ENCODE data around the gene ARHGAP11A.

Gene ARHGAP11A

DNA sequence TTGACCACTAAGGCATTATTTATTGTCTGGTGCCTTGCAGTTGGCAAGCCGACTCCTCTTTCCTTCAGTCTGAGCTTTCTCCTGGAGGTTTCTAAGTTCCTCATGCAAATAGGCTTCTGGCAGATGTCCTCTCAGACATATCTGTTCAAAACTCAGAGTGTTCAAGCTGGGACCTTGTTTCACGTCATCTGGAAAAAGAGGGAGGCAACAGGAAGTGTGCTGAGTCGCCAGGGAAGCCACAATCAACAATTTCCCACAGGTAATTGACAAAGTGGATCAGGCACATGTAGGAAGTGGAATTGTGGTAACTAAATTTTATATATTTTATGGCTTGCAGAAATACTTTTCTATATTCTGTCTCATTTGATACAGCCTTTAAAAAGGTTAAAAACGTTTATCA, 40.8 kb downstream of the ARHGAP11A start:
- no peak for DNase-seq (ENCODE audit: low spot score)

DNA sequence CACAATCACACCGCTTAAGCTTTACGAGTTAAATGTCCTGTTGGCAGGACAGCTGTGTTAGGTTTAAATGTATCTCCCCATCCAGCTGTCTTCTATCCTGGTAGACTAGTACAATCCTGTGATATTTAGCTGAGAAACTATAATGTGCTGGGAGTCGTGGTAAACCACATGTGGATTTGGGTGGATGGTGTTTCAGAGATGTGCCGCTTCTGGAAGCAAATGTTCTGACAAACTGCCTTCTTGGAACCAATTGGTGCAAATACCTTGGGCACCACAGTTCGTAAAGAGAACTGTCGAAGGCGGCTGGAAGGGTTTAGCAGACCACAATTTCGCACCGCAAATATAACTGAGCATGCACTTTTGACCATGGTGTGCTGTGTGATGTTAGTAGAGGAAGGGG, 41.2 kb downstream of the ARHGAP11A start:
- no peak for DNase-seq (ENCODE audit: low spot score)

DNA sequence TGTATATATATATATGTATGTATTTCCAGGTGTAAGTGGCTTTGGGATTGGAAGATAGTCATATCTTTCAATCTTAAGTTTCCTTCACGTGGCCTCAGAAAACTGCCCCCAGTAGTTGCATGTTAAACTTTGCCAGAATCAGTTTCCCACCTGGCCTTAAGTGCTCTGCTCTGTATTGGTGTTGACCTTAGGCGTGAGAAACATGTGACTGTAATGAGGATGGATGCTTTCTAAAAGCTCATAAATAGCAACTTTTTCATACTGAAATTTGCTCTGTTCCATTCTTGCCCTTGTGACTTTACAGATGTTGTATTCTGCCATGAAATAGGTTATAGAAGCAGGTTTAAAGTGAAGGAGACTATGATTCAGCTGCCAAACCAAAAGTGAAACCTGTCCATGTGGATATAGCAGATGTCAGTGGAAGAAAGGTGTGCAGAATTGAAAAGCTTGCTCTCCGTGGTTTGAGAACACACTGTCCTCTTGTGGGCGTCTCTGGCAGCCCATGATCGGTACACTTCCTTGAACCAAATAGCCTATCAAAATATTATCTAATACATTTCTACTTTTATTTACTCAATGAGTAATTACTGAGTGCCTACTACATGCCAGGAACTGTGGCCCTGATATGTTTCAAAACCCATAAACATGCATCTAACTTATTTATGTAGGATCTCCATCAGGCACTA, 42.0 kb downstream of the ARHGAP11A start:
- DNase-seq (ENCODE audit: low spot score), result no peak

DNA sequence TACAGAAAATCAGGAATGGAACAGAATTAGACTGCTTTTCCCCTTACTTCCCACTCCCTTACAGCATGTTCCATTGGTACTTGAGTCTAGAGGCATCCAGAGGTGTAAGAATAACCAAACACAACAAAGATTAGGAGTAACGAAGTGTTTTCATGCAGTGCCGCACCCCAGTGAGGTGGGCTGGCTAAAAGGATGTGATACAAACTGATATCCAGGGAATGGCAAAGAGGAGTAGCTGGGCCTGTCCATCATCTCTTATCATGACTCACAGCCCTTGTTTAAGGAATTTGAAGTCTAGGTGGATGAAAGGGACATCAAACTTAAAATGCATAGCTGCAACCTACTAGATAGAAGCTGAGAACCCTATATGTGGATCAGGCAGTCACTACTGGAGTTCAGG, 42.6 kb downstream of the ARHGAP11A start:
- no peak for DNase-seq (ENCODE audit: low spot score)

DNA sequence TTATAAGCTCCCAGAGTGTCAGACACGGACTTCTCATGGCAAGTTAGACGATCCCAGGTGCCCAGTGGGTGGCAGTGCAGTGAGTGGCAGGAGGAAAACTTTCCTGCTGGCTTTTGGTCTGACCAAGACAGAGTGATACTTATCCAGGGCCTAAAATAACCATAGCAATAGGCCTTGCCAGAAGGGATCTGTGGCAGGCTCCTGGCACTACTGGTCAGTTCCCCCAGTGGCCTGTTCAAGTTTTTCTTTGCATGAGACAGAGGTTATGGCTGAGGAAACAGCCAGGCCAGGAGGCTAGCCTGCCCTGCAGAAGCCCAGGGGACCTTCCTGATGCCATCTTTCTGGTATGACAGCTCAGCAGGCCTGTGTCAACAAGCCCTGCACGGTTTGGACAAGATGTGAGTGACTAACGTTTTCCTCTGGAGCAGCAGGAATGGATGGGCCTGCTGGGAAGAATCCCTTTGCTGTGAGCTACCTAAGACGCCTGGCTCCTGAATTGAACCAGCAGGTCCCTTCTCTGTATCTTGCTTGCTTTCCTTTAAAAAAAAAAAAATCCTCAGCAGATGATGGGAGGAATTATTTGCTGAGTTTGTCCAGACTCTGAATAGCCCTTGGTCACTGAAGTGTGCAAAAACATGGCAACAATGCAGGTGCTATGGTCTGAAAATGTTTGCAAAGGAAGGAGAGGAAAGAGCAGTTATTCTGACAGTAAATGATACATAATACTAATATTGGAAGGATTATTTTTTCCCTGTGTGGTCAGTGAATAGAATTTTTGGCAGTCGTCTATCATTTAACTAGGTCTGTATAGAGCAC, 44.2 kb downstream of the ARHGAP11A start:
- DNase-seq (ENCODE audit: low spot score), result no peak

DNA sequence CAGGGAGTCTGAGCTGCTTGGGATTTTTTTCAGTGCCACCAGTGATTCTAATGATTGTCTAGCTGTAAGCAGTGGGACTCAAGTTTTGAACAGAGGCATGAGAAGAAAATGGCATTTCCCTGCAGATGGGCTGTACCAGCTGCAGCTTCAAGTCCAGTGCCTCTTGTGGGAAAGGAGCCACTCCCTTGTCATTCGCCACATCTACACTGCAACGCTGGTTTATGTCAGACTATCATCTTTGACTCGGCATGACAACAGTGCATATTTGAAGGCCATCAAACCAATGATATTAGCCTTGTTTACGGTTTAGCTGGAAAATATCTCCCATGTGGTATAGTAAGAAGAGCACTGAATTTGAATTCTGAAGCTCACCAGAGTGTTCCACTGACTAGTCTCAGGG, 48.4 kb downstream of the ARHGAP11A start:
- DNase-seq (ENCODE audit: low spot score), result no peak

DNA sequence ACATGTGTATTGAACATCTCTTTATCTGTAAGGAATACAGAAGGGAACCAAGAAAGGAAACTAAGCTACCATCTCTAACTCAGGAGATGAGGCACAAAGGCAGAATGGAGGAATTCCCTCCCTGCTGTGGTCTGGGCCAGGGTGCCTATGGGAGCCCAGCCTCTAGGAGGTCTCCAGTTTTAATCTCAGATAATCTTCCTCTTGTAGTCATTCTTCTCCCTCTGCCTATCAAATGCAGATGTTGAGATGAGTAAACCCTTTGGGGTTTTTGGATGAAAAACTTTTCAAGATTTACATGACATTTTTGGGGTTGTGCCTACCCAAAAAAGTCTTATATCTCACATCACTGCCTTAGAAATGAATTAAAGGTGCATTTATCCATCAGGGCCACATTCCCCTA, 49.5 kb downstream of the ARHGAP11A start:
- no peak for DNase-seq (ENCODE audit: low spot score)

DNA sequence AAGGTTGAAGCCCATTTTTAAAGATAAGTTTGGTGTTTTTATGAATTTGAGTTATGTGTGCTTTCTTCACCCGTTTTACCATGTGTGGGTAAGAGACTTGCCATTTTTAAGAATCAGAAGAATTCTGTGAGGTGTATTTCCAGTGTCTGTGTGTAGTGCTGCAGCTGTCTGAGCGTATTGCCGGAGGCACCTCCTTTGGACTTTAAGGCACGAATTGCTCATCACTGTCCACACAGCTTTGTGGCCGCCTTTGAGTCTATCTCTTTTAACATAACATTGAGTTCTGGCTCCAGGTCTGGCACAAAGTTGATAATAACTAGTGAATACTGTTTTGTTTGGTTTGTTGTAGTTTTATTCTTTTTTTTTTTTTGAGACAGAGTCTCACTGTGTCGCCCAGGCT, 52.0 kb downstream of the ARHGAP11A start:
- DNase-seq (ENCODE audit: low spot score), result no peak

DNA sequence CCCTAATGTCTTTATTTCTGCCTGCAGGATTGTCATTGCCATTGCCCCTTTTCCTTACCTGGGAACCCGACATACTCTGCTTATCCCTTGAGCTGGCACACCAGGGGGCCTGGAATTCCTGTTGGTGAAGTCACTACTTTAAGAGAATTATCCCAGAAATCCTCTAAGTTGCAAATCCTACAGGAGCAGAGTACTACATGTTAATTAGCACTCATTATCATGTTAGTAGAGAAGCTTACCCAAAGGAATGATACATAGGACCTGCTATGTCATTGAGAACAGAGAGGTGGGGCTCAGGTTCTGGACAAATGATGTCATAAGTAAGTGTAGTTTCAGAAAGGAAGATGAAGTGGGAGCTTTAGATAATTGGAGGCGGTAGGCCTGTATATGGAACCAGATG, 53.6 kb downstream of the ARHGAP11A start:
- DNase-seq (ENCODE audit: low spot score), result no peak

DNA sequence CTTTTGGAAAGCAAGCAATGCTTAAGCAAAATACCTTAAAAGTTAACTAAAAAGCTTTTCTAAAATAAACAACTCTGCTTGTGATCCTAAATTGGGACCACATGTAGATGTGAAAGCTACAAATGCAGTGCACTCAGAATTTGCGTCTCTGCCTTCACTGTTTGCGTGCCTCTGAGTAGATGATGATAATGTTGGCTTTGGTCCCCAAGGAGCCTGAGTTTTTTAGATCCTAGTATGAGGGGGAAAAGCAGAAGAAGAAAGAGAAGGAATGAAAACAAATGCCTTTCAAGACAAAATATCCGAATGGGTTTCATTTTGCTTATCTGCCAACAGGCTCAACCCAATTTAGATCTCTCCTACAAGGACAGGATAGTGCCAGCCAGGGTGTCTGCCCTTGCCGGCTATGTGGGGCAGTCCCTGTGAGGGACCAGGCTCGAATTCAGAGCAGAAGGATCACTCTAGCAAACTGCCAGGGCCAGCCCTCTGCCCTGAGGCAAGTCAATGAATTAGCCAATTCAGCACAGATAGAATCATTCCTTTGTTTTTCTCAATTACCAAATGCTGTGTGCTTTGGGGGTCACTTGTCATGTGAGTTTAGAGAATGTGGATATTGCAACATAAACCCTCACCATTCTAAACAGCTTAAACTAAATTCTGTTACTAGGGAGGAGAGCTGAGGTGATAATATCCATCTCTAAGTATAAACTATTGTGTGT, 54.8 kb downstream of the ARHGAP11A start:
- no peak for DNase-seq (ENCODE audit: low spot score)

DNA sequence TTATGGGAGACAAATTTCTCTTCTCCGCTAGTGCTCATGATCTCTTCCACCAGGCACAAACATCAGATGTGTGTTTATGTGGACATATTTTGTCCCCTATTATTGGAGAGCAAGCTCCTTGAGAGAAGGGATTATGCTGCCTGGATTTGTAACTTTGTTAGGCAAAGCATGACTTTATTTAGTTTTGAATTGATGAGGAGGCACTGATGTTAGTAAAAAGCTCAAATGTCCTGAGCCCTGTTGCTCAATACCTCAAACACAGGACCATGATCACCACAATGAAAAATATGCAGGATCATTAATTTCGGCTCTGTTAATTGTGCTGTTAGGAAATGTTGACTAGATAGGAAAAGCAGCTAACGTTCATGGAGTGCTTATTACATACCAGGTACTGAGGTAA, 55.3 kb downstream of the ARHGAP11A start:
- no peak for DNase-seq (ENCODE audit: low spot score)

DNA sequence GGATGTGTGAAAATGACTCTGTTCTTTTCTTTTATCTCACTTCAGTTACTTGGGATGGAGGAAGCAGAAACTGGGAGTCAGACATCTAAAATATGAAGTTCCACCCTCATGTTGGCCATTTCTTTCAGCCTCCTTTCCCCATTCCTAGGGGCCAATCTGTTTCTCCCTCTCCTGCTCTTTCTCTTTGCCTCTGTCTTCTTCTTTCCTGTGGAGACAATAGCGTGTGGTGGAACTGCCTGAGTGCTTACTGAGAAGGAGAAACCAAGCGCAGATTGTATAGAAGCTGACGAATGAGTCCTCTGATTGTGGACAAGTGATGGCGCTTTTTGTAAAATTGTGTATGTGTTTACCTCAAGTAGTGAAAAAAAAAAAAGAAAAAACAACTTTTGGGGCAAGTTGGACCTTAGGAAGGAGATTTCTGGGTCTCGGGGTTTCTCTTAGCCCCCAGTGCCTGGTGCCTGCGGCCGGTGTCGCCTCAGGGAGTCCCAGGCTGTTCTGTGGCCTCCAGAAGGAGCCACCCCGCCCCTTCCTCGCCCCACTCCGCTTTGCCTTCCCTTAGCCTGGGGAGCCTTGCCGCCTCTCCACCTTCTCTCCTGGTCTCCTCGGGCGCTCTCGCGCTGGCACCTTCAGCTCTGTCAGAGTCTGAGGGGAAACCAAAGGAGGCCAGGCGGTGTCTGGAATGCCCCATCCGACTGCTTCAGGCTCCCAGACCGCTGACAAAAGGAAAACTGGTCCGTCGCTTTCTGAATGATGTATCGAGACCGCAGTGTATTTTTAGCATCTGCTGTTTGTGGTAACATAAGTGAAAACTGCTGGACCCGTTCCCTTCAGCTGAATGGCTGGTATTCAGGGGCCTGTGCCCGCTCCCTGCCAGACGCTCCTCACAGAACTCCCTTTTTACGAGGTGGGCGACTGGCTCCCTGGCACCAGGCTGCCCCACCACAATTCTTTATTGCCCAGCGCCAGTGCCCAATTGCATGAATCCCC, 56.3 kb downstream of the ARHGAP11A start:
- no peak for DNase-seq (ENCODE audit: low spot score)

DNA sequence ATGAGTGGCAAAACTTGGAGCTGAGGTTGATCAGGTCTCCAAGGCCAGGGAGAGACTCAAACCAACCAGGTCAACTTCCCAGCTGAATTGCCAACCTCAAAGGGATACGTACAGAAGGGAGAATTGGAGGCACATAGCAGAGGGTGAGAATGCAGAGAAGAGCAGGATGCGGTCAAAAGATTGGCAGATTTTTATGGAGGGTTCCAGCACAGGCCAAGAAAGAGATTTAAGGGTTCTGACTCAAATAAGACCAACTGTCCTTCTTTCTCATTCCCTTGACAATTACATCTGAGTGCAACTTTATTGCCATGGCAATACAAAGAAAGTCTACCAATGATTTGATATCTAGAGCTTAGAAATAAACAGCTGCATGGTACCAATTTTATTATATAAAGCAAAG, 59.4 kb downstream of the ARHGAP11A start:
- no peak for DNase-seq (ENCODE audit: low spot score)

DNA sequence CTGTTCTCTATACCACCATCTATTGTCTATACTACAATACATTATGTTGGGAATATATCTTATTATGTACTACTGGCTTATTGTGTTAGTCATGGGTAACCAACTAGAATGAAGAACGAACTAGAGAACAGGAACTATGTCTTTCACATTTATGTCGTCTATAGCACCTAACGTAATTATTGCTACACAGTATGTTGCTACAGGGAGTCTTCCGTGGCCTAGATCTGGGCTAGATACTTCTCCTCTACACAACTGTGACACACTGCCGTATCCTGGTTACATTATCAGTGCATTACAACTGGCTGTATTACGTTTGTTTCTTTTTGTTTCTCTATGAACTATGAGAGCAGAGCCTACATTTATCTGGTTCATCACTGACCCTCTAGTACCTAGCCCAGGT, 60.2 kb downstream of the ARHGAP11A start:
- DNase-seq (ENCODE audit: low spot score), result no peak

DNA sequence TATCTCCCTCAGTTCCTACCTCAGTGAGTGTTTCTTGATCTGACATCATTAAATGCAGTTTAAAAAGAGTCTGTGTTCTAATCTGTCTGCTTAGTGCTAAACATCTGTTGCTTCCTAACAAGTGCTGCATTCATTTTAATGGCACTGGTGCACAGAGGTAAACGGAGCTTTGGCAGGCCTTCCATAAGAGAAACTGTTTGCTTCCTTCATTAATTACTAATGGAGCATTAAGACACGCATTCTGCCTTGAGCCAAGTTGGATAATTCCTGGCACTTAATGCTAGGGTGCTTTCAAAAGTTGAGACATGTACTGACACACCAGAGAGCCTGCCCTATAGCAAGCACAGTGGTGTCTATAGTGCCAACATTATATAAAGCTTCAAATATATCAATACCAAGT, 60.9 kb downstream of the ARHGAP11A start:
- no peak for DNase-seq (ENCODE audit: low spot score)

DNA sequence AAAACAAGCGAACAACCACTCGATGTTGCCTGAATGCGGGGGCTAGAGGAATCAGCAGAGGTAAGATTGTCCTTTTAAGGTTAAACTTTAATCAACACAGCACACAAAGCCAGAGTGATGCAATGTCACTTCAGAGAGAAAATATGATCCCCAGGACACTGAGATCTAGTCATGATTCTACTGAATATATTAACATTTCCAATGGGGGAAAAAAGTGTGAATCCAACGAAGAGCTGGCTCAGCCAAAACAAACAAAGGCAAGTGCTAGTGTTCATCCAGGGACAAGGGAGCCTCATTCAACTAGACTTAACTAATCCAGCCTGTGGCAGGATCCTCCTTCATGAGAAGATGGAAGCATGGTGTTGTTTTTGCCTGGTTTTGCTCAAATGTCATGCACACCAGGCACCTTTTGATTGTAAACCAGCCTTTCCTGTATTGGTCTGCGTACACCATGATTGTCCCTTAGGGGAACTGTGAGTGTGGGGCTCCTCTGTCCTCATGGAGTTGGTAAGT, 62.0 kb downstream of the ARHGAP11A start:
- no peak for DNase-seq (ENCODE audit: low spot score)

DNA sequence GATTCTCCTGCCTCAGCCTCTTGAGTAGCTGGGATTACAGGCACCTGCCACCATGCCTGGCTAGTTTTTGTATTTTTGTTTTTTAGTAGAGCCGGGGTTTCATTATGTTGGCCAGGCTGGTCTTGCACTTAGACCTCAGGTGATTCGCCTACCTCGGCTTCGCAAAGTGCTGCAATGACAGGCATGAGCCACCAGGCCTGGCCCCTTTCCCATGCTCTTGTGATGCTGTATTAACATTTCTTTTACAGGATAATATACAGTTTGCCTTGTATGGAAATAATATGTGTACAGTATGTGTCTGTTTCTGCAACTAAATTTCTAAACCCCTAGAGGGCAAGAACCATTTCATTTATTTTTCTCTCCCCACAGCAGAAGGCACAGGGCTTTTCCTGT, 64.0 kb downstream of the ARHGAP11A start:
- no peak for DNase-seq (ENCODE audit: low spot score)

DNA sequence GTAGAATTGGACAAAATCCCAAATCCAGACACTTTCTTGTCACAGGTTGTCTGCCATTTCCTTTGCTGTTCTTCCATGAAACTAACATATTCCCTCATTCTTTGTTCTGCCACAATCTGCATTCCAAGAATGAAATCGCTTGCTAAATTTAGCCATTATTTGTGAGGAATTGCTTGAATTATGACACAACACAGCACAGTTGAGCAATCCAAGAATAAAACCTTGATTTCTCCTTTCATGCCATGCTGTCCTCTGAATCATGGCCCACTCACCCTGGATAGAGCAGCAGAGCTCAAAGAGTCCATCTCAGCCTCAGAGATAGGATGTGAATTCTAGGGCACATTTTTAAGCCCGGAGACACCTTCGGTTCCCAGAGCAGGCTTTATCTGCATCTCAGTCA, 67.3 kb downstream of the ARHGAP11A start:
- DNase-seq (ENCODE audit: low spot score), result no peak

DNA sequence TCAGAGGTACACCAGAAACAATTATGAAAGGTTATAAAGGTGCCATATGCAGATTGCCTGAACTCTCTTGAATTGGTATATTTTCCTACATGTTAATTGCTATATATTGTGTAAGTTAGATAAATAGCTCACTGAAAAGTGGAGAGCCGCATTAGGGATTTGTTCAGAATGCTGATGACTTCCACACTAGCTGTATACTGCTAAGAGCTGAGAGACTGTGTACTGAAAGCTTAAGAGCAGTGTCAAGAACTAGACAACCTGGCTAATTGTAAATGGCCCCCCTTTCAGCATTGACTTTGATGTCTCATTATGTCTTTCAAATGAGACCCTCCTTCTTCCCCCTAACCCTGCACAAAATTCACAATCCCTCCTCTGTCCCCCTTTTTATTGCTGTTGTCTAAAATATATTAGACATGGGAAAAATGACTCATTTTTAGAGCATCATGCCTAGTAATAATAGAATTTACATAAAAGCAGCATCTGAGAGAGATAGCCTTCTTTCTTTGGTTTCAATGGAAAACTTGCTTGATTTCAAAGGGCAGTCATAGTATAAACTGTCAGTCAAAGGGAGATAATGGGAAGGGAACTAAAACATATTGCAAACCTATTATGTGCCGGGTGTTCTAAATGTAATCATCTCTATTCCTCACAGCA, 67.8 kb downstream of the ARHGAP11A start:
- DNase-seq (ENCODE audit: low spot score), result no peak

DNA sequence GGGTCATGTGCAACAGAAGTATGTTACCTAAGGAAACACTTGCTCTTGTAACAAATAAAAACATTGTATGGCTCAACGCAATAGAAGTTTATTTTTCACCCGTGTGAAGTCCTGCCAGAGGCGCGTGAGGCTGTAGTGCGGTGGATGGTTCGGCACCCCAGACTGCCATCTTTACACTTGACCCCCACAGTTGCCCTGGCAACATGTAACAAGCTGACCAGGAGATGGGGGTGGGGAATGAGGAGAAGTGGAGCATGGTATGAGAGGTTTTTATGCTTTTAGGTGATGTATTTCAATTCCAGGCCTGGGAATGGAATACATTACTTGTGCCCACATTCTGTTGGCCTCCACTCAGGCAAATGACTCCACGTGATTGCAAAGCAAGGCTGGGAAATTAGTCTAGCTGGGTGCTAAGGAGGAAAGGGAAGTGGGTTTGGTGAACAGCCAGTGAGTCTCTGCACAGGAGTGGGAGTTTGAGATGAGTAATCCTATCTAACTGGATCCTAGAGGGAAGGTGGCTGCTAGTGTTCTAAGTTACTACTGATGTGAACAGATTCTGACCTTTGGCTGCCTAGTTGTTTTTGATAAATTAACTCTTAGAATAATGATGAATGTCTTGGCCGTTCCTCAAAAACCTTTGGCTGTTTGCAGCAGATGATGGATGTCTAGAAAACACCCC, 68.7 kb downstream of the ARHGAP11A start:
- DNase-seq (ENCODE audit: low spot score), result no peak

DNA sequence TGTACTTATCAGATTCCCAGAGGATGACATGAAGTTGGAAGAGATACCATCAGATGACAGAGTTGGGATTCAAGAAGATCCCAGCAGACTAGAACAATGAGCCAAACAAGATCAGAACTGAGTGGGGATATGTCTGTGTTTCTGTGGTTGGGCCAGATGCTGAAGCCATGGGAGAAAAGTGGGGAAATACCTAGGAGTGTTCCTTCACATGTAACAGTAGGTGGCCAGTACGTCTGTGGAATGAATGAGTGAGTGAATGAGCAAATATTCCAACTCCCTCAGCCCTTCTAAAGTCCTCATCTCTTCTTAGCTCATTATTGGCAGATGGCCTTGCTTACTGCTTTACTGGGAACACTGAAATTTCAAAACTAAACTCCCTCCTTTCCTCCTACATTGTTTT, 70.3 kb downstream of the ARHGAP11A start:
- DNase-seq (ENCODE audit: low spot score), result no peak
